NCI-H510A (cell line): ENCODE results near the gene CUL3.
A peak's percentile ranks its signal among the peaks of the same experiment; 100 is the strongest.
"Not testable (repeated sequence)": the region's sequence is repeated elsewhere in the genome, so short reads cannot be mapped to it uniquely, and the experiment has no call there.

Source experiments
- DNase-seq: peaks from one replicate; lab custom pipeline; 2025; lab: John Stamatoyannopoulos, UW

The CUL3 gene

GRCh38 chr2:224538561-224539138, 46.5 kb downstream of the CUL3 start:
- no peak for DNase-seq

GRCh38 chr2:224532931-224533330, 52.2 kb downstream of the CUL3 start:
- no peak for DNase-seq

- no peak for DNase-seq
Observed at GRCh38 chr2:224532441-224532840, 52.7 kb downstream of the CUL3 start.

- DNase-seq, result no peak
Observed at GRCh38 chr2:224528171-224528570, 57.0 kb downstream of the CUL3 start.

DNA sequence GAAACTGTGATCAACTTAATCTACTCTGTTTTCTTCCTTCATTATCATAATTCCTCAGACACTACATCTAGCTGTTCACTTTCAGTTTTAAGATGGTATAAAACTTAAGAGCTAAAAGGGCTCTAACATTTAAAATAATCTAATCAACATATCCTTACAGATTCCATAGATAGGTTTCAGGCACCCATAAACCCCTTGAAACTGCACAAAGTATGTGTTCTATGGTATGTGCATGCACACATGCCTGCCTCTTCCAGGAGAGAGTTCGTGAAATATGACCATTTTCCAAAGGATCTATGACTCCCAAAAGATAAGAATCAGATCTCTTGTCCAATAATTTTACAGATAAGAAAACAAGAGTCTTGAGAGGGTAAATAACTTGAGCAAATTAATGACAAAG, 59.4 kb downstream of the CUL3 start:
- DNase-seq, result no peak

GRCh38 chr2:224524657-224525056, 60.5 kb downstream of the CUL3 start:
- DNase-seq, result no peak

DNA sequence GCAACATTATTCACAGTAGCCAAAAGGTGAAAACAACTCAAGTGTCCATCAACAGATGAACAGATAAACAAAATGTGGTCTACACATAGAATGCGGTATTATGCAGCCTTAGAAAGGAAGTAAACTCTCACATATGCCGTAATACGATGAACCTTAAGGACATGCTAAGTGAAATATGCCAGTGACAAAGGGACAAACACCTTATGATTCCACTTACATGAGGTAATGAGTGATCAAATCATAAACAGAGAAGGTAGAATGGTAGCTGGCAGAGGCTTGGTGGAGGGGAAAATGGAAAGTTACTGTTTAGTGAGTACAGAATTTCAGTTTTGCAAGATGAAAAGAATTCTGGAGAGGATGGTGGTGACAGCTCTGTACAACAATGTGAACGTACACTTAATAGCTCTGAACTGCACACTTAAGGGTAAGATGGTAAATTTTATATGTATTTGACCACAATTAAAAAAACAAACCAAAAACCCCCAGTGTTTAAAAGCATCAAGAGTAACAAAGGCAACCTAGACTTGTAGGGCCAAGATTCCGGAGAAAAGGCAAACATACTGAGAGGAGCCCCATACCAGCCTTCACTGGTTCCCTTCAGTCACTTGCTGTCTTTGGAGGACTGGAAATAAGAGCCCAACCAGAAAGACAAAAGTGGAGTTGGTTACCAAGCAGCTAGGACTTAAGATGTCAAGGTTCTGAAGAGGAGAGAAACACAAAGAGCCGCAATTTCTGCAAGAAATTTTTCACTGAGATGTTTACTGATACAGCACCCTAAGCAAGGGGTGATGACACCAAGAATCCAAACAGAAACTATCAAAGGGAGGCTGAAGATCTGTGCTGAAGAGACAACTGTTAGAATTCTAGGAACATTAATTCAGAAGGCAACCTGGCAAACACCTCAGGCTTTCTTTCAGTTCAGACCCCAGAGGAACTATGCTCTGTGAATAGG, 61.3 kb downstream of the CUL3 start:
- DNase-seq, result no peak

DNA sequence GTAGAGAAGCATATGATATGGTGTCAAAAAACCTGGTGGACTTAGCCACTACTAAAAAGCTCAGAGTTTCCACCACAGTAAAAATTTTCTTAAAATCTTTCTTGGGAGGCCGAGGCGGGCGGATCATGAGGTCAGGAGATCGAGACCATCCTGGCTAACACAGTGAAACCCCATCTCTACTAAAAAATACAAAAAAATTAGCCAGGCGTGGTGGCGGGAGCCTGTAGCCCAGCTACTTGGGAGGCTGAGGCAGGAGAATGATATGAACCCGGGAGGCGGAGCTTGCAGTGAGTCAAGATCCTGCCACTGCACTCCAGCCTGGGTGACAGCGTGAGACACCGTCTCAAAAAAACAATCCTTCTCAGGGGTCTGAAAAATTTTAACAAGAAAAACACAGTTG, 62.7 kb downstream of the CUL3 start:
- not testable (repeated sequence) for DNase-seq

DNA sequence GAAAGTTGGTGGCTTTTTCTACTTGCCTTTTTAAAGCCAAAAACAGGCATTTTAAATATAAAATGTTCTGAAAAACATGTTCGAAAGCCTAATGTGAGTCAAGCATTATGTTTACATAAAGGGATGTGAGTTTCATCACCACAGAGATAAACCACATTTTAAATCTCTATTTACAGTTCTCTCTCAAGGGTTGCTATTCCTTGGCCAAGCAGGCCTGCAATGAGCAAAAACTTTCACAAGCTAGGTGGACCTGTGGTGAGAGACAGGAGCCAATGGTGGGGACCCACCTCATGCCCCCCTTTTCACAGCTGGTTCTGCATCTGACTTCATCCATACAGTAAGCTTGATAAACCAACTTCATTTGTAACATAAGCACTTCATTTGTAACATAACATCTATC, 65.1 kb downstream of the CUL3 start:
- DNase-seq, result no peak

DNA sequence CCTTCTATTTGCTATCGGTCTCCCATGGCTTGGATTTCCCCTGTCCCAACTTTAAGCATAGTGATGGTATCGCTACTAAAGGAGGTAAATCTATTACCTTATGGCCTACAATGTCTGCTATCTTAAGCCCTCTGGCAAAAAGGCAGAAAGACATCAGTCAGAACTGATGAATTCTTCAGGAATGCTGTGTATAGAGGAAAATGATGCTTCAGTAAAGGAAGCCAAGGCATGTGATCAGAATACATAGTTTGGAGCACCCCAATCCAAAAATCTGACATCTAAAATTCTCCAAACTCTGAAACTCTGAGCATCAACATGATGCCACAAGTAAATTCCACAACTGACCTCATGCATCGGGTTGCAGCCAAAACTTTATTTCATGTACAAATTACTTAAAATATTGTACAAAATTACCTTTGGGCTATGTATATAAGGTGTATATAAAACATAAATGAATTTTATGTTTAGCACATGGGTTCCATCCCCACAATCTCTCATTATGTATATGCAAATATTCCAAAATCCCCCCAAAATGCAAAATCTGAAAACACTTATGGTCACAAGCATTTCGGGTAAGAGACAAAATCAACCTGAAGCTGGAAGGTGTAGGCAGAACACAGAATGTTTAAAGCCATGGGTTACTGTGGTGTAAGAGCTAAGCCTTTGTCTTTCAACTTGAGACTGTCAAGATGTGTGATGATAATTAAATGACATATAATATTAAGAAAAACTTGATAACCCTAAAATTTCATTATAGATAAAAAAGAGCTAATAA, 66.2 kb downstream of the CUL3 start:
- no peak for DNase-seq

- DNase-seq, result no peak
Observed at GRCh38 chr2:224517963-224518362, 67.2 kb downstream of the CUL3 start.

- not testable (repeated sequence) for DNase-seq
Observed at GRCh38 chr2:224516393-224516792, 68.8 kb downstream of the CUL3 start.

- DNase-seq, result no peak
Observed at GRCh38 chr2:224513991-224514390, 71.2 kb downstream of the CUL3 start.

DNA sequence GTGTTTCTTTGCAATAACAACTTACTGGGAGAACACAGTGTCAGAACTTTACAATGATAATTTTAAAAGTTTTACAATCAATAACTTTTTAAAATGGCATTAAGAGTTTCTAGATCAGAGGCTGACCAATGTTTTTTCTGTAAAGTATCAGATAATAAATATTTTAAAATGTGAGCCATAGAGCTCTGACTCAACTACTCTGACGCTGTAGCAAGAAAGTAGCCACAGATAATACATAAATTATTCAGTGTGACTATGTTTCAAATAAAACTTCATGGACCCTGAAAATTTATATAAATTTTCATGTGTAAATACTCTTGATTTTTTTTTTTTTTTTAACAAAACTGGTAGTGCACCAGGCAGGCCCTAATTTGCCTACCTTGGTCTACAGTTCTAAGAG, 77.4 kb downstream of the CUL3 start:
- no peak for DNase-seq

GRCh38 chr2:224506494-224506893, 78.7 kb downstream of the CUL3 start:
- no peak for DNase-seq

GRCh38 chr2:224498991-224499390, 86.2 kb downstream of the CUL3 start:
- no peak for DNase-seq

- DNase-seq, result no peak
Observed at GRCh38 chr2:224492531-224492930, 92.6 kb downstream of the CUL3 start.

DNA sequence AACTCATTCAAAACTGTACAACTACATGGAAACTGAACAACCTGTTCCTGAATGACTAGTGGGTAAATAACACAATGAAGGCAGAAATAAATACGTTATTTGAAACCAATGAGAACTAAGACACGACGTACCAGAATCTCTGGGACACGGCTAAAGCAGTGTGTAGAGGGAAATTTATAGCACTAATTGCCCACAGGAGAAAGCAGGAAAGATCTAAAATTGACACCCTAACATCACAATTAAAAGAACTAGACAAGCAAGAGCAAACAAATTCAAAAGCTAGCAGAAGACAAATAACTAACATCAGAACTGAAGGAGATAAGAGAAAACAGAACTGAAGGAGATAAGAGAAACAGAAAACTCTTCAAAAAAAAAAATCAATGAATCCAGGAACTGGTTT, 97.2 kb downstream of the CUL3 start:
- not testable (repeated sequence) for DNase-seq

- peak; percentile 93 for DNase-seq
Observed at GRCh38 chr2:224485081-224486014, 99.8 kb downstream of the CUL3 start.

DNA sequence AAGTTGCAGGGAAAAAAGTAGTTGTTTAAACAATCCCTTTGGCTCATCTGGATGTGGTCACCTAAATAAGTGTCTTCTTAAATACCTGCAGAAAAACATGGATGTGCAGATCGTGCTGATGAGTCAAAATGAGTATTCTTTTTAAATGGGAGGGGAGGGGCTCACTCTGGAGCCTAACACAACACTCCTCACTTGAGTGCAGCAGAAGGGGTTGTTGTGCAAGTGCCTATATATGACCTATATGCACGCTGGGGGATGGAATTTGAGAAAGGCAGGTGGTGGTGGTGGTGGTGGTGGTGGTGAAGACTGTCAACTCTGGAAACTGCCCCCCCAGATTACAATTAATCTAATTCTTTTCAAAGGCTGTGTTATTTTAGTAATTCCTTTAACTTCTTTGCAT, 105.3 kb downstream of the CUL3 start:
- peak; percentile 13 for DNase-seq

DNA sequence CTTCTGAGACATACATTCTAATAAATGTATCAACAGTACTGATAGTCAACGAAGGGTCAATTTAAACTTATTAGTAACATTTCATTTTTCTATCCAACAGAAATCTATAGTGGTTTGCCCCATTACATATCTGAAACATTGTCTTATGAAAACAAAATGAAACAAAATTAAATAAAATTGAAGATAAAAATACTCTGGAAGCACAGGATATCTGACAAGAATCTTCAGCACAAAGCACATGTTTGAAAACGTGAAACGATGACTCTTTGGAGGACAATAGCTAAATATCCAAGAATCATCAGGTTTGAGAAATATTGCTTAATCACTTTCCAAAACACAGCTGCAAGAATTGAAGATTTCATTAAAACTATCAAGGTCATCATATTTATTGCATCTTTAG, 112.3 kb downstream of the CUL3 start:
- no peak for DNase-seq

DNA sequence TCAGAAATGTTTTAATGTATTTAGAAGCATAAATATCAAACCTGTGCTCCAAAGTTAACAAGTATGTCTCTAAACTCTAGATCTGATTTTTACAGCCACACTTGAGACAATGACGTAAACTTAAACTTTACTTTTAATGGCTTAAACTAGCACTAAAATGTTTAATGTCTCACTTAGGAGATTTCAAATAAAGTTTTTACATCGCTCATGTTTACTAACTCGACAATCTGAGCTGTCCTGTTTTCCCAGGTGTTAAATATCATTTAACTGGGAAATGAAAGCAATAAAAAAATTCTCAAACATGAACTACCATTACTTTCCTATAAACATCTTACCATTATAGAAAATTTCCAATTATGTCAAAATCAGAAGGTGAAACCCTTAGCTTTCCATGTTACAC, 113.0 kb downstream of the CUL3 start:
- no peak for DNase-seq
